Lower leg skin (tissue), 4 donors: ENCODE data around the gene PRKCE. TPM values are rescaled to one million over a fixed set of nuclear protein-coding genes. Genes with fewer than 3 reads are reported as not detected.
A peak's percentile ranks its signal among the peaks of the same experiment; 100 is the strongest.

Source experiments
- DNase-seq, 2 donors: peaks; one replicate each; pipeline ENCODE4 v3.0.0-alpha.2; 2019; ENCODE audit warnings: low spot score in 2 of 2
- H3K4me3 ChIP-seq: fragments of 200-600 bp; sonication (generic); 2 replicates; pipeline ENCODE4 v1.5.1; 2017; ENCODE audit warnings: mild to moderate bottlenecking, low read depth; ENCODE audit not compliant: poor library complexity, severe bottlenecking
- CTCF ChIP-seq, 3 donors: fragments of 450-650 bp; IDR thresholded peaks; one replicate each; pipeline ENCODE4 v1.5.1; 2016; ENCODE audit warnings: antibody characterized with exemption in 3 of 3, mild to moderate bottlenecking in 3 of 3, moderate library complexity in 2 of 3
- POLR2A ChIP-seq, 2 donors: fragments of 450-650 bp; IDR thresholded peaks; one replicate each; pipeline ENCODE4 v1.6.1; 2016 to 2017; ENCODE audit warnings: antibody characterized with exemption in 2 of 2, mild to moderate bottlenecking in 1 of 2, moderate library complexity in 1 of 2
- WGBS, 2 donors: methylation state at CpG; one replicate each; pipeline ENCODE4 v1.1.5; 2018; 5-methylcytosine and 5-hydroxymethylcytosine counted together
- intact Hi-C: fragments of 100-400 bp; cut with DNase I; formaldehyde crosslinking; loops from one replicate; pipeline ENCODE4 v1.15.0; 2023; ENCODE audit warnings: low total_unique reads
- total RNA-seq, 4 donors: library from RNA; depleted of rRNA; stranded (reverse); fragments of >200 nt; gene quantifications; one replicate each; pipeline ENCODE4 v1.1.0, GENCODE V29; 2016

The PRKCE gene
- total RNA-seq, 4 donors from 2014 or later, result 3.5 to 10.3 (median 6.1) TPM

- peak in 1 of 2 donors; percentile 34 for DNase-seq
- 85 to 88% methylated on average over 8 of the region's 8 CpGs for WGBS, 2 donors
- H3K4me3 ChIP-seq, result no peak overlapping the region
- TF ChIP-seq CTCF (IDR thresholded peaks at IDR 0.05), result no peak
- TF ChIP-seq POLR2A (IDR thresholded peaks at IDR 0.05), result no peak
- intact Hi-C loops, result no loop called here
These were observed 281.0 kb downstream of the PRKCE start for GRCh38 chr2:45932278-45932975.

GRCh38 chr2:45935791-45936622 lies 284.5 kb downstream of the PRKCE start:
- intact Hi-C loops, result no loop called here
- 31 to 36% methylated on average over 12 to 13 of the region's 13 CpGs for WGBS, 2 donors
- H3K4me3 ChIP-seq, result no peak overlapping the region
- DNase-seq, result peak; percentile 96 to 99
- TF ChIP-seq CTCF (IDR thresholded peaks at IDR 0.05) (peak in 1 of 3 donors; percentile 53), POLR2A (IDR thresholded peaks at IDR 0.05) (no peak)

- 38 to 41% methylated on average over 5 of the region's 5 CpGs for WGBS, 2 donors
- intact Hi-C loops, result no loop called here
- no peak for DNase-seq
- H3K4me3 ChIP-seq, result no peak overlapping the region
- no peak for TF ChIP-seq CTCF (IDR thresholded peaks at IDR 0.05)
- TF ChIP-seq POLR2A (IDR thresholded peaks at IDR 0.05), result no peak
These were observed 285.1 kb downstream of the PRKCE start for GRCh38 chr2:45936623-45936979.

- intact Hi-C loops, result loop anchor here (2.0 kb wide), 1 partner anchor 295 kb away; no protein-coding TSS in a partner anchor
- TF ChIP-seq POLR2A (IDR thresholded peaks at IDR 0.05), result no peak
- no peak for TF ChIP-seq CTCF (IDR thresholded peaks at IDR 0.05)
- 88 to 97% methylated on average over 4 of the region's 4 CpGs for WGBS, 2 donors
- no peak for DNase-seq
- no peak overlapping the region for H3K4me3 ChIP-seq
These were observed 286.5 kb downstream of the PRKCE start for GRCh38 chr2:45937990-45938389.

GRCh38 chr2:45938649-45939511 lies 287.4 kb downstream of the PRKCE start:
- peak; percentile 74 to 91 for DNase-seq
- no peak overlapping the region for H3K4me3 ChIP-seq
- intact Hi-C loops, result loop anchor here (2.0 kb wide), 1 partner anchor 296 kb away; no protein-coding TSS in a partner anchor
- WGBS, 2 donors, result 22 to 41% methylated on average over 13 of the region's 13 CpGs
- TF ChIP-seq POLR2A (IDR thresholded peaks at IDR 0.05) (no peak), CTCF (IDR thresholded peaks at IDR 0.05) (no peak)
